Left renal cortex interstitium (tissue), 4 donors: ENCODE results near the gene TTYH2. TPM values are rescaled to one million over a fixed set of nuclear protein-coding genes. Genes with fewer than 3 reads are reported as not detected.
"Not testable (repeated sequence)": the region's sequence is repeated elsewhere in the genome, so short reads cannot be mapped to it uniquely, and the experiment has no call there.

Experiments used
- DNase-seq, 4 donors: peaks; one replicate each; pipeline ENCODE4 v3.0.0-alpha.2; 2013; ENCODE audit warnings: low read depth in 4 of 4, low spot score in 2 of 4, missing footprints in 1 of 4
- polyA plus RNA-seq, 4 donors: library from polyadenylated mRNA; unstranded; fragments of 120-200 nt; gene quantifications; one replicate each; pipeline ENCODE4 v1.2.1, GENCODE V29; 2013; ENCODE audit not compliant: insufficient read length in 4 of 4

Gene TTYH2
- polyA plus RNA-seq, 4 donors = 16.9 to 19.0 (median 18.3) TPM

- no peak for DNase-seq
Measured at GRCh38 chr17:74281799-74282198, 68.4 kb downstream of the TTYH2 start.

- DNase-seq = not testable (repeated sequence)
Measured at GRCh38 chr17:74282274-74282586, 68.9 kb downstream of the TTYH2 start.

- no peak for DNase-seq
Measured at GRCh38 chr17:74282587-74283370, 69.4 kb downstream of the TTYH2 start.

GRCh38 chr17:74283371-74283673 lies 70.0 kb downstream of the TTYH2 start:
- no peak for DNase-seq

GRCh38 chr17:74287031-74287602 lies 73.7 kb downstream of the TTYH2 start:
- no peak for DNase-seq

GRCh38 chr17:74288785-74289184 lies 75.4 kb downstream of the TTYH2 start:
- DNase-seq = no peak

- DNase-seq = no peak
Measured at GRCh38 chr17:74289688-74290087, 76.3 kb downstream of the TTYH2 start.

GRCh38 chr17:74290340-74290739 lies 77.0 kb downstream of the TTYH2 start:
- DNase-seq = no peak

- no peak for DNase-seq
Measured at GRCh38 chr17:74292495-74292894, 79.1 kb downstream of the TTYH2 start.

GRCh38 chr17:74295625-74296547 lies 82.5 kb downstream of the TTYH2 start:
- no peak for DNase-seq

GRCh38 chr17:74296548-74296936 lies 83.2 kb downstream of the TTYH2 start:
- DNase-seq = no peak

GRCh38 chr17:74297941-74298340 lies 84.6 kb downstream of the TTYH2 start:
- DNase-seq = no peak

GRCh38 chr17:74298778-74299177 lies 85.4 kb downstream of the TTYH2 start:
- DNase-seq = no peak

GRCh38 chr17:74299226-74300009 lies 86.0 kb downstream of the TTYH2 start:
- DNase-seq = no peak

GRCh38 chr17:74303305-74303704 lies 89.9 kb downstream of the TTYH2 start:
- DNase-seq = no peak

- DNase-seq = no peak
Measured at GRCh38 chr17:74304184-74304583, 90.8 kb downstream of the TTYH2 start.

GRCh38 chr17:74305865-74306654 lies 92.7 kb downstream of the TTYH2 start:
- DNase-seq = no peak

- no peak for DNase-seq
Measured at GRCh38 chr17:74307984-74308773, 94.8 kb downstream of the TTYH2 start.

- DNase-seq = no peak
Measured at GRCh38 chr17:74309902-74310301, 96.5 kb downstream of the TTYH2 start.
